IMR-90 (cell line): ENCODE measurements around the gene PDE11A. TPM values are rescaled to one million over a fixed set of nuclear protein-coding genes. Genes with fewer than 3 reads are reported as not detected.

ENCODE experiments used
- ATAC-seq: fragments of 200-7000 bp; cut with Tn5 transposase; 2 replicates; pipeline ENCODE4 v1.9.1; 2020; ENCODE audit warnings: low read depth, mild to moderate bottlenecking, moderate library complexity
- BruUV-seq: library from RNA; stranded (reverse); fragments of 400-500 nt; replicated peaks from 2 replicates; lab custom pipeline; 2021; lab: Mats Ljungman, UMichigan
- CTCF ChIA-PET: fragments of 300-600 bp; formaldehyde crosslinking; extraction: SDS; loops from one replicate; lab custom pipeline; 2021; ENCODE audit warnings: antibody characterized with exemption; lab: Yijun Ruan, JAX
- POLR2A ChIA-PET: fragments of 300-600 bp; sonication (Branson Sonifier 250); formaldehyde crosslinking; loops from one replicate; lab custom pipeline; 2022; ENCODE audit warnings: antibody characterized with exemption; ENCODE audit not compliant: unreplicated experiment; lab: Charles Lee
- DNase-seq: peaks from one replicate; pipeline ENCODE4 v3.0.0; 2013
- H2AFZ ChIP-seq: replicated peaks from 2 replicates; pipeline ENCODE3; 2013; ENCODE audit warnings: low read length, mild to moderate bottlenecking; ENCODE audit not compliant: poor library complexity
- H2AK5ac ChIP-seq: 2 replicates; pipeline ENCODE4 v1.6.1; 2013; ENCODE audit warnings: low read depth, low read length, inconsistent platforms
- H2AK9ac ChIP-seq: replicated peaks from 2 replicates; pipeline ENCODE3; 2013; ENCODE audit warnings: mild to moderate bottlenecking, low read depth, low read length, moderate library complexity; ENCODE audit not compliant: poor library complexity
- H2BK120ac ChIP-seq: 2 replicates; pipeline ENCODE4 v1.6.1; 2013; ENCODE audit warnings: low read depth, low read length, inconsistent platforms
- H2BK15ac ChIP-seq: 3 replicates; pipeline ENCODE4 v1.6.1; 2013; ENCODE audit warnings: low read depth, low read length, inconsistent platforms
- H2BK20ac ChIP-seq: 2 replicates; pipeline ENCODE4 v1.6.1; 2013; ENCODE audit warnings: low read depth, mild to moderate bottlenecking, inconsistent platforms, low read length, moderate library complexity
- H2BK5ac ChIP-seq: 2 replicates; pipeline ENCODE4 v1.6.1; 2013; ENCODE audit warnings: mild to moderate bottlenecking, low read depth, low read length, inconsistent platforms; ENCODE audit not compliant: poor library complexity, severe bottlenecking
- H3K14ac ChIP-seq: replicated peaks from 2 replicates; pipeline ENCODE4 v1.6.1; 2013; ENCODE audit warnings: low read depth, low read length, inconsistent platforms
- H3K18ac ChIP-seq: 2 replicates; pipeline ENCODE4 v1.6.1; 2013; ENCODE audit warnings: low read depth, low read length, control low read depth
- H3K23ac ChIP-seq: 2 replicates; pipeline ENCODE4 v1.6.1; 2013; ENCODE audit warnings: low read depth, low read length, inconsistent platforms
- H3K27ac ChIP-seq: 2 replicates; pipeline ENCODE4 v1.5.1; 2013; ENCODE audit warnings: mild to moderate bottlenecking, control low read depth, low read length; ENCODE audit not compliant: insufficient read depth
- H3K27me3 ChIP-seq: 2 replicates; pipeline ENCODE4 v1.6.1; 2013; ENCODE audit warnings: low read length; ENCODE audit not compliant: control insufficient read depth, insufficient read depth
- H3K36me3 ChIP-seq: 2 replicates; pipeline ENCODE4 v1.6.1; 2013; ENCODE audit warnings: low read length, mixed read lengths; ENCODE audit not compliant: control insufficient read depth, insufficient read depth
- H3K4ac ChIP-seq: 2 replicates; pipeline ENCODE4 v1.6.1; 2013; ENCODE audit warnings: low read depth, low read length, inconsistent platforms
- H3K4me1 ChIP-seq: 2 replicates; pipeline ENCODE4 v1.6.1; 2013; ENCODE audit warnings: low read length, mixed read lengths; ENCODE audit not compliant: control insufficient read depth, insufficient read depth
- H3K4me2 ChIP-seq: 2 replicates; pipeline ENCODE4 v1.6.1; 2013; ENCODE audit warnings: low read depth, mild to moderate bottlenecking, control low read depth, low read length, moderate library complexity
- H3K4me3 ChIP-seq: 2 replicates; pipeline ENCODE4 v1.5.1; 2013; ENCODE audit warnings: low read depth, mild to moderate bottlenecking, control low read depth, low read length, moderate library complexity; ENCODE audit not compliant: insufficient read depth
- H3K56ac ChIP-seq: 2 replicates; pipeline ENCODE4 v1.6.1; 2013; ENCODE audit warnings: low read length, inconsistent platforms; ENCODE audit not compliant: insufficient read depth; ENCODE audit errors: extremely low read depth
- H3K79me1 ChIP-seq, 2 experiments: 2 replicates each; pipeline ENCODE4 v1.6.1; 2013; ENCODE audit warnings: low read length in 2 of 2, inconsistent platforms in 1 of 2, low read depth in 1 of 2
- H3K9ac ChIP-seq: 2 replicates; pipeline ENCODE4 v1.6.1; 2013; ENCODE audit warnings: low read depth, low read length, control low read depth
- H3K9me1 ChIP-seq: 2 replicates; pipeline ENCODE4 v1.6.1; 2013; ENCODE audit warnings: low read length, inconsistent platforms; ENCODE audit not compliant: insufficient read depth
- H3K9me3 ChIP-seq: 2 replicates; pipeline ENCODE4 v1.6.1; 2013; ENCODE audit warnings: low read length; ENCODE audit not compliant: control insufficient read depth, insufficient read depth
- H4K20me1 ChIP-seq: 2 replicates; pipeline ENCODE4 v1.6.1; 2013; ENCODE audit warnings: low read length, inconsistent platforms; ENCODE audit not compliant: insufficient read depth
- H4K5ac ChIP-seq: 2 replicates; pipeline ENCODE4 v1.6.1; 2013; ENCODE audit warnings: mild to moderate bottlenecking, low read depth, low read length, control low read depth
- H4K8ac ChIP-seq, 2 experiments: 2 replicates each; pipeline ENCODE4 v1.6.1; 2013; ENCODE audit warnings: low read depth in 2 of 2, low read length in 2 of 2, control low read depth in 1 of 2, inconsistent platforms in 1 of 2
- H4K91ac ChIP-seq: 2 replicates; pipeline ENCODE4 v1.6.1; 2013; ENCODE audit warnings: low read depth, low read length, inconsistent platforms; ENCODE audit not compliant: insufficient read depth
- BHLHE40 ChIP-seq: fragments of 150-350 bp; IDR thresholded peaks from 2 replicates; pipeline ENCODE4 v1.6.1; 2016; ENCODE audit warnings: mild to moderate bottlenecking, low read depth, low read length
- CEBPB ChIP-seq: IDR thresholded peaks from 2 replicates; pipeline ENCODE4 v1.6.1; 2012; ENCODE audit warnings: low read depth, low read length, improper control_type of control experiment
- MAZ ChIP-seq: IDR thresholded peaks from 2 replicates; pipeline ENCODE4 v1.6.1; 2012; ENCODE audit warnings: low read depth, mild to moderate bottlenecking, low read length, improper control_type of control experiment, moderate library complexity, borderline replicate concordance
- POLR2A ChIP-seq: IDR thresholded peaks from 2 replicates; pipeline ENCODE4 v1.6.1; 2012; ENCODE audit warnings: mild to moderate bottlenecking, low read depth, low read length
- RAD21 ChIP-seq: IDR thresholded peaks from 2 replicates; pipeline ENCODE4 v1.6.1; 2012; ENCODE audit warnings: low read length, improper control_type of control experiment
- RFX5 ChIP-seq: IDR thresholded peaks from 2 replicates; pipeline ENCODE4 v1.8.0; 2012; ENCODE audit warnings: low read depth, mild to moderate bottlenecking, low read length, moderate library complexity
- SMC3 ChIP-seq: fragments of 150-350 bp; IDR thresholded peaks from 2 replicates; pipeline ENCODE4 v1.6.1; 2016; ENCODE audit warnings: low read depth, mild to moderate bottlenecking, antibody characterized with exemption, low read length, moderate library complexity
- WGBS, 2 experiments: methylation state at CpG; one replicate each; pipeline versions ENCODE4 v1.1.5 to v1.1.7; 2013; ENCODE audit warnings: missing lambda C conversion rate in 2 of 2; ENCODE audit not compliant: insufficient read length in 1 of 2; ENCODE audit errors: extremely low coverage in 2 of 2; 5-methylcytosine and 5-hydroxymethylcytosine counted together
- dilution Hi-C: fragments of 300-500 bp; cut with HindIII; formaldehyde crosslinking; loops from one replicate; pipeline ENCODE4 v1.14.3; 2018; ENCODE audit warnings: low sequenced_read_pairs; ENCODE audit not compliant: unreplicated experiment
- in situ Hi-C: fragments of 300-500 bp; cut with MboI; formaldehyde crosslinking; loops from 3 replicates; pipeline ENCODE4 v1.14.3; 2019; ENCODE audit warnings: low sequenced_read_pairs, inconsistent platforms, mixed read lengths
- intact Hi-C: fragments of 100-400 bp; cut with micrococcal nuclease; formaldehyde crosslinking; loops from 2 replicates; pipeline ENCODE4 v1.10.0; 2022
- polyA plus RNA-seq, 3 experiments: library from polyadenylated mRNA; depleted of rRNA; stranded (reverse); fragments of >200 nt; gene quantifications; 2 replicates each; pipeline ENCODE4 v1.2.3, GENCODE V29; 2012; ENCODE audit warnings: low replicate concordance in 1 of 3
- total RNA-seq: library from RNA; depleted of rRNA; stranded (reverse); fragments of >200 nt; gene quantifications from 2 replicates; pipeline ENCODE4 v1.2.3, GENCODE V29; 2012

The PDE11A gene
- total and polyA plus RNA-seq, 2 of the 4 experiments (the other 2 are of a cell fraction), result 0.21 to 0.72 TPM

DNA sequence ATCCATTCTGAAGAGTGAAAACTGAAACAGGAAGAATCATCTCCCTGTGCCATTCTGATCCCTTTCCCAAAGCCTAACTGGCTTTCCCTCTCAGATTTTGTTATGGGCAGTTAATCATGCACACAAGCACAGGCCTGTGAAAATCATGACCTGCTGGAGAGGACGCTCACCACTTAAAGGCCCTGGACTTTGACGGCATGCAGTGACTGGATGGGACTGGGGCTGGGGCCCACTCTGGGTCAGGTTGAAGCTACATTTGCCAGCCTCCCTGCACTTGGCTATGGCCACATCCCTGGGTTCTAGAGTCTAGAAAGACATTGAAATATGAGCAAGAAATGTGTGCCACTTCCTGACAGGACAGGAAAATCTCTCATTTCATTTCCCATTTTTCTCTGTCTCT is 12.9 kb downstream of the PDE11A start:
- in situ Hi-C loops, result no loop called here

More for the DNA sequence above, 12.9 kb downstream of the PDE11A start:
- BruUV-seq, result no TSS peak
- Histone ChIP-seq H3K9me3 (no peaks in the 10 kb centered on the region), H2BK20ac (no peak overlapping the region), H3K18ac (no peak overlapping the region), H3K27me3 (no peaks in the 10 kb centered on the region; the same call in none of the 2 replicates), H3K4me1 (no peaks in the 10 kb centered on the region), H3K9me1 (no peaks in the 10 kb centered on the region), H3K56ac (no peak overlapping the region), H2BK5ac (no peak overlapping the region), H4K8ac (no peak overlapping the region), H2BK120ac (no peak overlapping the region), H4K20me1 (no peaks in the 10 kb centered on the region), H4K91ac (no peak overlapping the region), H3K36me3 (no peaks in the 10 kb centered on the region), H2AK5ac (no peak overlapping the region), H3K4me2 (no peak overlapping the region), H3K27ac (no peak overlapping the region), H3K4me3 (no peak overlapping the region), H3K4ac (no peak overlapping the region), H2AFZ (no peak overlapping the region), H3K14ac (no peak overlapping the region), H3K9ac (no peak overlapping the region), H4K5ac (no peak overlapping the region), H2BK15ac (no peak overlapping the region), H3K23ac (no peak overlapping the region), H2AK9ac (no peak overlapping the region), H3K79me1 (no peaks in the 10 kb centered on the region)
- dilution Hi-C loops (no loop called here), intact Hi-C loops (no loop called here)
- no peak for DNase-seq
- ATAC-seq, result no peak
- ChIA-PET POLR2A (no interaction called here), CTCF (no interaction called here)
- WGBS, 2 experiments, result 69% methylated on average over 2 of the region's 2 CpGs; no CpG with 5 or more reads in 1 of the 2 experiments
- no peak for TF ChIP-seq RFX5
- no peak for TF ChIP-seq POLR2A
- no peak for TF ChIP-seq CEBPB
- TF ChIP-seq MAZ, result no peak
- TF ChIP-seq RAD21, result no peak
- TF ChIP-seq BHLHE40, result no peak
- TF ChIP-seq SMC3, result no peak
